NOMO-1 (cell line): ENCODE results near the gene RHCE.
A peak's percentile ranks its signal among the peaks of the same experiment; 100 is the strongest.
"Not testable (repeated sequence)": the region's sequence is repeated elsewhere in the genome, so short reads cannot be mapped to it uniquely, and the experiment has no call there.

Experiments used
- DNase-seq, 2 experiments: peaks; one replicate each; lab custom pipeline; 2025; ENCODE audit not compliant: unreplicated experiment in 2 of 2; lab: John Stamatoyannopoulos, UW

RHCE gene

DNA sequence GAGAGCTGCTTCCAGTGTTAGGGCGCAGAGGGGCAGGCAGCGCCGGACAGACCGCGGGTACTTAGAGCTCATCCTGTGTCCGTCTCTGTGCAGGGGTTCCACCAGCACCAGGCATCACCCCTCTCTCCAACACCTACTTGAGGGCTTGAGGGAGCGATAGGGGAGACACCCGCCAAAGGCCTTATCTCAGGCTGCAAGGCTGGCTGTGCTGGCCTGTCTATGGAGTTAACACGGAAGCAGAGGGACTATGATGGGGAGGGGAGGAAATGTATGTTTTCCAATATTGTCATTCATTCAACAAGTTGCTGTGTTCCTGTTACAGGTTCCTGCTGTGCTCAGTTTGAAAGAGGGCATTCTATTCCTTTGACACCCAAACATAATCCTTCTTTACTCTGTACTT is at the start of gene RHCE:
Gene RHCE, minus strand, starts transcription at position 111 of the 400 bp plus-strand sequence. Its CDS starts 39 bp downstream, at position 72.
- not testable (repeated sequence) for DNase-seq

GRCh38 chr1:25469177-25469576 is 48.6 kb upstream of the RHCE start:
- DNase-seq, result no peak

- DNase-seq, result no peak
Measured at GRCh38 chr1:25468033-25468432, 47.4 kb upstream of the RHCE start.

- DNase-seq, result no peak
Measured at GRCh38 chr1:25467616-25468015, 47.0 kb upstream of the RHCE start.

GRCh38 chr1:25467193-25467592 is 46.6 kb upstream of the RHCE start:
- DNase-seq, result no peak

DNA sequence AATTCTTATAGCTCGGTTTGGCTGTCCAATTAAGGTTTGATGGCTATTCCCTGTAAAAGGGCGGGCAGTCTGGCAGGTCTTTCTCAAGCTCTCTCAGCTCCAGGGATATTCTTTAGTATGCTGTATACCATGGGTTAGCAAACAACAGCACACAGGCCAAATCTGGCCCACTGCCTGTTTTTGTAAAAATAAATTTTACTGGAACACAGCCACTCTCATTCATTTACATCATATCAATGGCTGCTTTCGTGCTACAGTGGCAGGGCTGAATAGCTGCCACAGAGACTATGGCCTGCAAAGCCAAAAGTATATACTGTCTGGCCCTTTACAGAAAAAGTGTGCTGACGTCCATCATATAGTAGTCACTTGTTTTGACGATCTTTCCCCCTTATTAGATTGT is 42.1 kb upstream of the RHCE start:
- DNase-seq, result no peak

GRCh38 chr1:25461849-25462248 is 41.2 kb upstream of the RHCE start:
- no peak for DNase-seq

DNA sequence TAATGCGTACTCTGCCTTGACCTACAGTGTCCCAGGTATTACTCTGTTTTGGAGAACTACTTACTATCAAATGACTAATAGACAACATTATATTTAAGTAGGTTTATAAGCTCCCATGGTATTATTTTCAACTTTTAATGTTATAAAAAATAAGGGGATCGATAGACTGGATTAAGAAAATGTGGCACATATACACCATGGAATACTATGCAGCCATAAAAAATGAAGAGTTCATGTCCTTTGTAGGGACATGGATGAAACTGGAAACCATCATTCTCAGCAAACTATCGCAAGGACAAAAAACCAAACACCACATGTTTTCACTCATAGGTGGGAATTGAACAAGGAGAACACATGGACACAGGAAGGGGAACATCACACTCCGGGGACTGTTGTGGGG is 40.2 kb upstream of the RHCE start:
- DNase-seq, result not testable (repeated sequence)

GRCh38 chr1:25460020-25460419 is 39.4 kb upstream of the RHCE start:
- no peak for DNase-seq

DNA sequence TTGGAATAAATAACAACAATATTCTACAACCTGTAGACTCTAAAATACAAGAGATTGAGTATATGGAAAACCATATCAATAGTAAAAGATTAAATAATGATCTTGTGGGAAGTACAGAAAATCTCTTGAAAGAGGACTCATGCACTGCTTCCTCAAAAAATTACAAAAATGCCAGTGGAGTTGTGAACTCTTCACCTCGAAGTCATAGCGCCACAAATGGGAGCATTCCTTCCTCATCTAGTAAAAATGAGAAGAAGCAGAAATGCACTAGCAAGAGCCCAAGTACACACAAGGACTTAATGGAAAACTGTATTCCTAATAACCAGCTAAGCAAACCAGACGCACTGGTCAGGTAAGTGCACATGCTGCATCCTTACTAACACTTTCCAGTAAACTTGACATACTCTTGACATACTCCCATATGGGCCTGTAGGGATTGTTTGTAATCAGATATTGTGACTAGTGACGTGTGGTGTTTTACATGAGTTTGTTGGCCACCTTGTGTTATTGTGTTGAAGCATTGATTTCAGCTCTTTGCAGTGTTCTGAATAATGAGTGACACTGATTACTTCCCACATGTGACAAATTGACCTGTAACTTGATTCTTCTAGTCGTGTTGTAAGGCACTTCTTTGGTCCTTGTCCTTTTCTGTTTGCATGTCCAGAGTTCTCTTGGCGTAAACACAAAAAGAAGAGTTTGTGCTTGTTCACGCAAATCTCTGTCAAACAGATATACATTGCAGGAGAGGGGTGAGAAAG is 38.1 kb upstream of the RHCE start:
- peak; percentile 18 to 56 for DNase-seq

GRCh38 chr1:25456502-25456901 is 35.9 kb upstream of the RHCE start:
- peak; percentile 62 to 75 for DNase-seq

DNA sequence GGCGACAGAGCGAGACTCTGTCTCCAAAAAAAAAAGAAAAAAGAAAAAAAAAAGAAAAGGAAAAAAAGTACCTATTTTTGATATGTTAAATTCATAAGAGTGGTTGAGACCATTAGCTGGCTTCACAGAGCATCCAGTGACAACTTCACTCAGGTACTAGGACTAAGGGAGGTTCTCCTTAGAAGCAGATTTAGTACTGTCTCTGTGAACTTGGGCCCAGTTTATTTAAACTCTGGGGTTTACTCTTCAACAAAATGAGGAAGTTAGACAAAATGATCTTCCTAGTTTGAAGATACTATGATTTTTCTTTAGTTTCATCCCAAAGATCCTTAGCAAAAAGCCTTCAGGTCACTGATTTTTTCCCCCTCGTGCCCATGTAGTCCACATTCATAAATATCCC is 31.3 kb upstream of the RHCE start:
- peak in 1 of 2 experiments; percentile 46 for DNase-seq

DNA sequence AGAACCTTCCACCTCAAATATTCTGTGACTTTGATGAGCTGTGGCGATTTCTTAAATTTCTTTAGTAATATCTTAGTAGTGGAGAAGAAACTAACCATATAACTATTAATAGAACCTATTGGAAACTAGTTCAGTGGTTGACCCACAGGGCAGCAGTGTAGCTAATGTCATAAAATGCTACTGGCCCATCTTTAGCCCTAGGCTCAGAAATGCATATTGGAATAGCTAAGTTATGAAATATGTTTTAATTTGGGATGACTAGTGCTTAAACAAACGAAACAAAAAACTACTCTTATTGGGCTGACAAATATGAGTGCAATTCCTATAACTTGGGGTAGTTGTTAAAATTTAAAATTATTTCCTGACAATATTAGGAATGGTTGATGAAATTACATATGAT is 30.3 kb upstream of the RHCE start:
- no peak for DNase-seq

DNA sequence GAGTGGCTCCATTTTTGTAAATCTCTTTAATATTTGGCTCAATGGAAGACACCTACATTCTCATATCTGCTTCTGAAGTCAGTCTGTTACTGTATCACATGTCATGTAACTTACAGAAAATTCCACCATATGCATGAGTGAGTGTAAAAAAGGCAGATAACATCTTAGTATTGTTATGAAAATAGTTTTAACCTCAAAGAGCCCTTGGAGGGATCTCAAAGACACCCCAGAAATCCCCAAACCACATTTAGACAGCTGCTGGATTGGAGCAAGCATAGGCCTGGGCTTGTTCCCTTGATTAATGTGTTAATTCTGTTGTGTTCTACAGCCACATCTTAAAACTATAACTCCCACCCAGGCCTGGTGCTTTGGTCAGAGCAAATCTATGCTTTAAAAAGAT is 26.9 kb upstream of the RHCE start:
- DNase-seq, result no peak

GRCh38 chr1:25445993-25446538 is 25.4 kb upstream of the RHCE start:
- no peak for DNase-seq

- DNase-seq, result not testable (repeated sequence)
Measured at GRCh38 chr1:25444604-25445003, 24.0 kb upstream of the RHCE start.

DNA sequence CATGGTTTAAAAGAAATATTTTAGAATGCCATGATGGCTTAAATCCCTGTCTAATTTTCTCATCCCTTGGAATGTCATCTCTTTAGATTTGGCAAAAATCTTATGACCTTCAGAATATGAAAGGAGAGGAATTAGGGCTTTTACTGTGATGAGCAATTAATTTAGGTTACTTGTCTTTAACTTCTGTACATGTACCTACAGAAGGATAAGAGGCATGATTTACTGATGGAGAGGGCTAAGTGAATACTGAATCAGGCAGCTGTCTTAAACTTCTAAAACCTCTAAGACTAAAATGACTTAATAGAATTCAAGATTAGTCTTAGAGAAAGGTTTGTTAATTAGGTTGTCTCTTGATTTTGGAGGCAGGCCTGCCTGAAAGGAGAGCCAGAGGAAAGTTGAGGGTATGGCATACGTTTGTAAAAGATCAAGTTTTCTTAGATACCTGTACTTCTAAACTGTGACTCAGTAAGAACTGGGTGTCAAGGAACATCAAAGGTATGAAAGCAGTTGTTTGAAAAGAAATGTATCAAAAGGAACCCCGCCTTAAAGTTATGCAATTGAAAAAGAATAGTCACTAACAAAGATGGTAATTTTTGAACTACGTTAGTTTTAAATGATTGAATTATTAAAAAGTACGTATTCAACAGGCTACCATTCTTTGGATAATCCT is 22.5 kb upstream of the RHCE start:
- no peak for DNase-seq

- DNase-seq, result no peak
Measured at GRCh38 chr1:25442178-25442577, 21.6 kb upstream of the RHCE start.

GRCh38 chr1:25439287-25439686 is 18.7 kb upstream of the RHCE start:
- no peak for DNase-seq

DNA sequence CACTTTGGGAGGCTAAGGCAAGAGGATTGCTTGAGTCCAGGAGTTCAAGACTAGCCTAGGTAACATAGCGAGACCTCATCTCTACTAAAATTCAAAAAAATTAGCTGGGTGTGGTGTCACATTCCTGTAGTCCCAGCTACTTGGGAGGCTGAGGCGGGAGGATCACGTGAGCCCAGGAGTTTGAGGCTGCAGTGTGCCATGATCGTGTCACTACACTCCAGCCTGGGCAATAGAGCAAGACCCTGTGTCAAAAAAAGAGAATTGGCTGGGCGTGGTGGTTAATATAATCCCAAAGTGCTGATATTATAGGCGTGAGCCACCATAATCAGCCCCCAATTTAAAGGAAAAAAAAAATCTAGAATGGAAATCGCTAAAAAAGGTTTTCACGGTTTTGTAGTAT is 17.0 kb upstream of the RHCE start:
- no peak for DNase-seq

- peak; percentile 18 to 76 for DNase-seq
Measured at GRCh38 chr1:25435397-25436108, 14.9 kb upstream of the RHCE start.
